Liver (tissue), 9 donors: ENCODE measurements around the gene PRB4. TPM values are rescaled to one million over a fixed set of nuclear protein-coding genes. Genes with fewer than 3 reads are reported as not detected.

Experiments used
- DNase-seq: peaks from one replicate; pipeline ENCODE4 v3.0.0-alpha.2; 2017; ENCODE audit warnings: low spot score
- H3K27ac ChIP-seq, 2 donors: one replicate each; pipeline ENCODE4 v1.7.0; 2013; ENCODE audit warnings: inconsistent platforms in 2 of 2, low read length in 2 of 2, control low read depth in 1 of 2, low read depth in 1 of 2, mild to moderate bottlenecking in 1 of 2
- H3K27me3 ChIP-seq, 4 donors: one replicate each; pipeline versions ENCODE4 v1.6.1 to v1.7.0; 2013; ENCODE audit warnings: low read length in 3 of 4, inconsistent platforms in 1 of 4, mild to moderate bottlenecking in 1 of 4, moderate library complexity in 1 of 4; ENCODE audit not compliant: control insufficient read depth in 4 of 4, insufficient read depth in 4 of 4
- H3K36me3 ChIP-seq, 4 donors: one replicate each; pipeline versions ENCODE4 v1.6.1 to v1.7.0; 2013; ENCODE audit warnings: low read length in 3 of 4, mild to moderate bottlenecking in 3 of 4, low read depth in 1 of 4, moderate library complexity in 1 of 4; ENCODE audit not compliant: control insufficient read depth in 4 of 4, insufficient read depth in 3 of 4
- H3K4me1 ChIP-seq, 4 donors: one replicate each; pipeline versions ENCODE4 v1.6.1 to v1.7.0; 2013; ENCODE audit warnings: low read length in 3 of 4, mild to moderate bottlenecking in 3 of 4, moderate library complexity in 1 of 4; ENCODE audit not compliant: control insufficient read depth in 4 of 4, insufficient read depth in 4 of 4
- H3K4me3 ChIP-seq, 3 donors: one replicate each; pipeline versions ENCODE4 v1.6.1 to v1.7.0; 2013; ENCODE audit warnings: low read length in 3 of 3, control low read depth in 1 of 3, low read depth in 1 of 3, mild to moderate bottlenecking in 1 of 3
- H3K9ac ChIP-seq, 2 donors: one replicate each; pipeline ENCODE4 v1.7.0; 2013; ENCODE audit warnings: low read length in 2 of 2, mild to moderate bottlenecking in 2 of 2, moderate library complexity in 2 of 2, control low read depth in 1 of 2, low read depth in 1 of 2
- H3K9me3 ChIP-seq, 4 donors: one replicate each; pipeline versions ENCODE4 v1.6.1 to v1.7.0; 2013; ENCODE audit warnings: low read length in 3 of 4; ENCODE audit not compliant: control insufficient read depth in 4 of 4
- EGR1 ChIP-seq, 2 donors: IDR thresholded peaks; 2 replicates each; pipeline ENCODE4 v1.6.1; 2016 to 2018; ENCODE audit warnings: antibody characterized with exemption in 2 of 2, low read depth in 2 of 2
- FOXA1 ChIP-seq: IDR thresholded peaks from 2 replicates; pipeline ENCODE4 v1.6.1; 2016; ENCODE audit warnings: antibody characterized with exemption
- FOXA2 ChIP-seq: IDR thresholded peaks from 2 replicates; pipeline ENCODE4 v1.6.1; 2016; ENCODE audit warnings: antibody characterized with exemption
- GABPA ChIP-seq, 2 donors: IDR thresholded peaks in 1 of 2; conservative IDR thresholded peaks in 1 of 2; 2 replicates each; pipeline ENCODE4 v1.6.1; 2016; ENCODE audit warnings: antibody characterized with exemption in 2 of 2, mild to moderate bottlenecking in 1 of 2, moderate library complexity in 1 of 2
- HNF4A ChIP-seq, 2 donors: conservative IDR thresholded peaks; 2 replicates each; pipeline ENCODE4 v1.6.1; 2016; ENCODE audit warnings: antibody characterized with exemption in 2 of 2, mild to moderate bottlenecking in 2 of 2
- HNF4G ChIP-seq: IDR thresholded peaks from 2 replicates; pipeline ENCODE4 v1.6.1; 2016; ENCODE audit warnings: antibody characterized with exemption
- JUND ChIP-seq, 2 donors: IDR thresholded peaks; 2 replicates each; pipeline ENCODE4 v1.6.1; 2016; ENCODE audit warnings: antibody characterized with exemption in 2 of 2
- NR2F2 ChIP-seq: IDR thresholded peaks from 2 replicates; pipeline ENCODE4 v1.6.1; 2016; ENCODE audit warnings: antibody characterized with exemption
- RAD21 ChIP-seq, 2 donors: IDR thresholded peaks; 2 replicates each; pipeline ENCODE4 v1.6.1; 2016; ENCODE audit warnings: antibody characterized with exemption in 2 of 2, mild to moderate bottlenecking in 2 of 2
- RXRA ChIP-seq, 2 donors: IDR thresholded peaks; 2 replicates each; pipeline ENCODE4 v1.6.1; 2017 to 2018; ENCODE audit warnings: antibody characterized with exemption in 2 of 2, mild to moderate bottlenecking in 1 of 2
- SP1 ChIP-seq: IDR thresholded peaks from 2 replicates; pipeline ENCODE4 v1.6.1; 2018; ENCODE audit warnings: antibody characterized with exemption, mild to moderate bottlenecking
- TAF1 ChIP-seq: conservative IDR thresholded peaks from 2 replicates; pipeline ENCODE4 v1.6.1; 2016; ENCODE audit warnings: antibody characterized with exemption, mild to moderate bottlenecking
- YY1 ChIP-seq: IDR thresholded peaks from 2 replicates; pipeline ENCODE4 v1.6.1; 2016; ENCODE audit warnings: antibody characterized with exemption, mild to moderate bottlenecking
- WGBS: extraction: QIAGEN DNeasy Blood & Tissue Kit; methylation state at CpG from one replicate; pipeline ENCODE4 v1.1.7; 2013; 5-methylcytosine and 5-hydroxymethylcytosine counted together
- polyA plus RNA-seq, 2 donors: library from polyadenylated mRNA; stranded (reverse) in 1 of 2; unstranded in 1 of 2; fragments of 200-250 nt in 1 of 2; fragments of >200 nt in 1 of 2; fragmentation: Nextera tagmentation in 1 of 2; extraction: Ambion mirVana in 1 of 2; gene quantifications; one replicate each; pipeline versions ENCODE4 v1.2.1 to v1.2.3, GENCODE V29; 2013 to 2015
- total RNA-seq, 2 donors: library from RNA; depleted of rRNA; stranded (reverse); fragments of >200 nt; gene quantifications; one replicate each; pipeline ENCODE4 v1.2.3, GENCODE V29; 2014
- TF ChIP-seq, protein P1 (sequence below): IDR thresholded peaks from 2 replicates; pipeline ENCODE4 v1.6.1; 2016; ENCODE audit warnings: antibody characterized with exemption
- TF ChIP-seq, protein P2 (sequence below): IDR thresholded peaks from 2 replicates; pipeline ENCODE4 v1.6.1; 2016; ENCODE audit warnings: antibody characterized with exemption
- TF ChIP-seq, protein P3 (sequence below): IDR thresholded peaks from 2 replicates; pipeline ENCODE4 v1.6.1; 2016; ENCODE audit warnings: antibody characterized with exemption
- TF ChIP-seq, protein P4 (sequence below): fragments of 150-350 bp; IDR thresholded peaks from 2 replicates; pipeline ENCODE4 v1.5.1; 2017; ENCODE audit warnings: improper control_type of control experiment, low read depth, low read length; ENCODE audit not compliant: missing input control
- TF ChIP-seq, protein P5 (sequence below): IDR thresholded peaks from 2 replicates; pipeline ENCODE4 v1.6.1; 2016; ENCODE audit warnings: antibody characterized with exemption, mild to moderate bottlenecking
- donor health status: healthy.
- donor health status: healthy.
- donor health status: healthy.
- donor health status: healthy.
- donor health status: healthy.

Gene PRB4
- total and polyA plus RNA-seq, 4 donors, result not detected

DNA sequence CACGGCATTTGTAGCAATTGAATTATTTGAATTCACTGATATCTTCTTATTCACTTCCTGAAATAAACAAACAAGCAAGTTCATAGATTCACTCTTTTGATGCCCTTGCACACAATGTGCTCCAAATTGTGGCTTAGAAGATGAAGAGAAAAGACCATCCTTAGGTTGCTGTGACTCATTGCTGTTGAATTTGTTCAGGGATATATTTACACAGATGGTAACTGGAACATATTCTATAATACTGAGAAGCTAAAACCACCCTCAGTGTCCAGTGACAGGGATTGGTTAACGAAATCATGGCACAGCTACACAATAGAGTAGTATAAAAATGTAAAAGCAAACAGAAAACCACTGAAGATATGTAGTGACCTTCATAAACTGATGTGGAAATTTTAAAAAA is 3.1 kb downstream of the PRB4 start:
- H3K9ac ChIP-seq, result no peak overlapping the region
- H3K4me1 ChIP-seq, result no peaks in the 10 kb centered on the region
- TF ChIP-seq, protein P1, sequence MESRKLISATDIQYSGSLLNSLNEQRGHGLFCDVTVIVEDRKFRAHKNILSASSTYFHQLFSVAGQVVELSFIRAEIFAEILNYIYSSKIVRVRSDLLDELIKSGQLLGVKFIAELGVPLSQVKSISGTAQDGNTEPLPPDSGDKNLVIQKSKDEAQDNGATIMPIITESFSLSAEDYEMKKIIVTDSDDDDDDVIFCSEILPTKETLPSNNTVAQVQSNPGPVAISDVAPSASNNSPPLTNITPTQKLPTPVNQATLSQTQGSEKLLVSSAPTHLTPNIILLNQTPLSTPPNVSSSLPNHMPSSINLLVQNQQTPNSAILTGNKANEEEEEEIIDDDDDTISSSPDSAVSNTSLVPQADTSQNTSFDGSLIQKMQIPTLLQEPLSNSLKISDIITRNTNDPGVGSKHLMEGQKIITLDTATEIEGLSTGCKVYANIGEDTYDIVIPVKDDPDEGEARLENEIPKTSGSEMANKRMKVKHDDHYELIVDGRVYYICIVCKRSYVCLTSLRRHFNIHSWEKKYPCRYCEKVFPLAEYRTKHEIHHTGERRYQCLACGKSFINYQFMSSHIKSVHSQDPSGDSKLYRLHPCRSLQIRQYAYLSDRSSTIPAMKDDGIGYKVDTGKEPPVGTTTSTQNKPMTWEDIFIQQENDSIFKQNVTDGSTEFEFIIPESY, result no peak
- TF ChIP-seq HNF4A (conservative IDR thresholded peaks at IDR 0.05) (no peak), EGR1 (IDR thresholded peaks at IDR 0.05; ENCODE audit: low read depth in 2 of 2) (no peak), RAD21 (IDR thresholded peaks at IDR 0.05) (no peak)
- H3K27me3 ChIP-seq, result no peaks in the 10 kb centered on the region
- no peak overlapping the region for H3K4me3 ChIP-seq
- no peak for DNase-seq
- no peaks in the 10 kb centered on the region for H3K9me3 ChIP-seq
- 87% methylated on average over 2 of the region's 2 CpGs for WGBS
- no peak overlapping the region for H3K27ac ChIP-seq
- no peaks in the 10 kb centered on the region for H3K36me3 ChIP-seq

DNA sequence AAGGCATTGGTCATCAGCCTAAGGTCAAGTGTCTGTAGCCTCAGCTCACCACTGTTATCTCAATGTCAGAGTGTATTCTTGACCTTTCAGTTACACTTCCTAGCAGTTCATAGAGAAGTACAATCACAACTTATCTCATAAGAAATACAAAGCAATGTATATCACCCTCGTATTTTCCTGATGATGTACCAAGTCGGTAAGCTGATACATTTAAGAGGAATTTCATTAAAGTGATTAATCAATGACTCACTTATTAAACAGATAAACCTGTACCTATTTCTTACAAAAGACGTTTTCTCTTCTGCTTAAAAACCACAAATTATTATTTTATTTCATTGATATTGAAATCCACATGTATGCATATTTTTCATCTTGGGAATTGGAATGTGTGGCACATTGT is 36.8 kb downstream of the PRB4 start:
- H3K9ac ChIP-seq, result no peak overlapping the region
- H3K4me1 ChIP-seq, result no peaks in the 10 kb centered on the region
- 80% methylated on average over 3 of the region's 3 CpGs for WGBS
- H3K4me3 ChIP-seq, result no peak overlapping the region
- TF ChIP-seq HNF4G (no peak), RAD21 (IDR thresholded peaks at IDR 0.05) (no peak), GABPA (IDR thresholded peaks at IDR 0.05 in 1 of 2, conservative IDR thresholded peaks at IDR 0.05 in 1 of 2) (no peak), HNF4A (conservative IDR thresholded peaks at IDR 0.05) (no peak), JUND (IDR thresholded peaks at IDR 0.05) (no peak), RXRA (IDR thresholded peaks at IDR 0.05) (no peak), YY1 (no peak), NR2F2 (no peak), EGR1 (IDR thresholded peaks at IDR 0.05; ENCODE audit: low read depth in 2 of 2) (no peak), SP1 (no peak), TAF1 (no peak), FOXA1 (no peak), FOXA2 (no peak)
- TF ChIP-seq, protein P2, sequence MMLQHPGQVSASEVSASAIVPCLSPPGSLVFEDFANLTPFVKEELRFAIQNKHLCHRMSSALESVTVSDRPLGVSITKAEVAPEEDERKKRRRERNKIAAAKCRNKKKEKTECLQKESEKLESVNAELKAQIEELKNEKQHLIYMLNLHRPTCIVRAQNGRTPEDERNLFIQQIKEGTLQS, result no peak
- TF ChIP-seq, protein P3, sequence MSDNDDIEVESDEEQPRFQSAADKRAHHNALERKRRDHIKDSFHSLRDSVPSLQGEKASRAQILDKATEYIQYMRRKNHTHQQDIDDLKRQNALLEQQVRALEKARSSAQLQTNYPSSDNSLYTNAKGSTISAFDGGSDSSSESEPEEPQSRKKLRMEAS, result no peak
- TF ChIP-seq, protein P4, sequence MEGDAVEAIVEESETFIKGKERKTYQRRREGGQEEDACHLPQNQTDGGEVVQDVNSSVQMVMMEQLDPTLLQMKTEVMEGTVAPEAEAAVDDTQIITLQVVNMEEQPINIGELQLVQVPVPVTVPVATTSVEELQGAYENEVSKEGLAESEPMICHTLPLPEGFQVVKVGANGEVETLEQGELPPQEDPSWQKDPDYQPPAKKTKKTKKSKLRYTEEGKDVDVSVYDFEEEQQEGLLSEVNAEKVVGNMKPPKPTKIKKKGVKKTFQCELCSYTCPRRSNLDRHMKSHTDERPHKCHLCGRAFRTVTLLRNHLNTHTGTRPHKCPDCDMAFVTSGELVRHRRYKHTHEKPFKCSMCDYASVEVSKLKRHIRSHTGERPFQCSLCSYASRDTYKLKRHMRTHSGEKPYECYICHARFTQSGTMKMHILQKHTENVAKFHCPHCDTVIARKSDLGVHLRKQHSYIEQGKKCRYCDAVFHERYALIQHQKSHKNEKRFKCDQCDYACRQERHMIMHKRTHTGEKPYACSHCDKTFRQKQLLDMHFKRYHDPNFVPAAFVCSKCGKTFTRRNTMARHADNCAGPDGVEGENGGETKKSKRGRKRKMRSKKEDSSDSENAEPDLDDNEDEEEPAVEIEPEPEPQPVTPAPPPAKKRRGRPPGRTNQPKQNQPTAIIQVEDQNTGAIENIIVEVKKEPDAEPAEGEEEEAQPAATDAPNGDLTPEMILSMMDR, result no peak
- TF ChIP-seq, protein P1, result no peak
- TF ChIP-seq, protein P5, sequence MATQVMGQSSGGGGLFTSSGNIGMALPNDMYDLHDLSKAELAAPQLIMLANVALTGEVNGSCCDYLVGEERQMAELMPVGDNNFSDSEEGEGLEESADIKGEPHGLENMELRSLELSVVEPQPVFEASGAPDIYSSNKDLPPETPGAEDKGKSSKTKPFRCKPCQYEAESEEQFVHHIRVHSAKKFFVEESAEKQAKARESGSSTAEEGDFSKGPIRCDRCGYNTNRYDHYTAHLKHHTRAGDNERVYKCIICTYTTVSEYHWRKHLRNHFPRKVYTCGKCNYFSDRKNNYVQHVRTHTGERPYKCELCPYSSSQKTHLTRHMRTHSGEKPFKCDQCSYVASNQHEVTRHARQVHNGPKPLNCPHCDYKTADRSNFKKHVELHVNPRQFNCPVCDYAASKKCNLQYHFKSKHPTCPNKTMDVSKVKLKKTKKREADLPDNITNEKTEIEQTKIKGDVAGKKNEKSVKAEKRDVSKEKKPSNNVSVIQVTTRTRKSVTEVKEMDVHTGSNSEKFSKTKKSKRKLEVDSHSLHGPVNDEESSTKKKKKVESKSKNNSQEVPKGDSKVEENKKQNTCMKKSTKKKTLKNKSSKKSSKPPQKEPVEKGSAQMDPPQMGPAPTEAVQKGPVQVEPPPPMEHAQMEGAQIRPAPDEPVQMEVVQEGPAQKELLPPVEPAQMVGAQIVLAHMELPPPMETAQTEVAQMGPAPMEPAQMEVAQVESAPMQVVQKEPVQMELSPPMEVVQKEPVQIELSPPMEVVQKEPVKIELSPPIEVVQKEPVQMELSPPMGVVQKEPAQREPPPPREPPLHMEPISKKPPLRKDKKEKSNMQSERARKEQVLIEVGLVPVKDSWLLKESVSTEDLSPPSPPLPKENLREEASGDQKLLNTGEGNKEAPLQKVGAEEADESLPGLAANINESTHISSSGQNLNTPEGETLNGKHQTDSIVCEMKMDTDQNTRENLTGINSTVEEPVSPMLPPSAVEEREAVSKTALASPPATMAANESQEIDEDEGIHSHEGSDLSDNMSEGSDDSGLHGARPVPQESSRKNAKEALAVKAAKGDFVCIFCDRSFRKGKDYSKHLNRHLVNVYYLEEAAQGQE, result no peak
- H3K9me3 ChIP-seq, result no peaks in the 10 kb centered on the region
- no peaks in the 10 kb centered on the region for H3K36me3 ChIP-seq
- H3K27ac ChIP-seq, result no peak overlapping the region
- no peaks in the 10 kb centered on the region for H3K27me3 ChIP-seq
- no peak for DNase-seq
